Measurements from ENCODE around the gene PSD2.

- TF ChIP-seq EZH2 (IDR thresholded peaks at IDR 0.05; ENCODE audit: borderline replicate concordance, insufficient read depth, low read depth, low read length, poor library complexity, severe bottlenecking) (no peak), CTCF (IDR thresholded peaks at IDR 0.05) (no peak)
Measured at GRCh38 chr5:139859013-139859412, 63.4 kb downstream of the PSD2 start.
